Frontal cortex (tissue), 4 donors: Measurements from ENCODE around the gene EML1. TPM values are rescaled to one million over a fixed set of nuclear protein-coding genes. Genes with fewer than 3 reads are reported as not detected.

Experiments
- DNase-seq, 2 donors: peaks; one replicate each; pipeline ENCODE4 v3.0.0; 2012; ENCODE audit warnings: low spot score in 2 of 2
- FAIRE-seq: peaks from 2 replicates; lab custom pipeline; 2012; peaks lifted over from hg19 to GRCh38; lab: Jason Lieb, UNC
- total RNA-seq: library from RNA; depleted of rRNA; stranded (reverse); fragments of >200 nt; gene quantifications from one replicate; pipeline ENCODE4 v1.2.3, GENCODE V29; 2014
- donor health status: control.
- donor health status: control.
- donor health status: control.

Gene EML1
- total RNA-seq, 1 donor from 2014 or later, result 116 TPM

DNA sequence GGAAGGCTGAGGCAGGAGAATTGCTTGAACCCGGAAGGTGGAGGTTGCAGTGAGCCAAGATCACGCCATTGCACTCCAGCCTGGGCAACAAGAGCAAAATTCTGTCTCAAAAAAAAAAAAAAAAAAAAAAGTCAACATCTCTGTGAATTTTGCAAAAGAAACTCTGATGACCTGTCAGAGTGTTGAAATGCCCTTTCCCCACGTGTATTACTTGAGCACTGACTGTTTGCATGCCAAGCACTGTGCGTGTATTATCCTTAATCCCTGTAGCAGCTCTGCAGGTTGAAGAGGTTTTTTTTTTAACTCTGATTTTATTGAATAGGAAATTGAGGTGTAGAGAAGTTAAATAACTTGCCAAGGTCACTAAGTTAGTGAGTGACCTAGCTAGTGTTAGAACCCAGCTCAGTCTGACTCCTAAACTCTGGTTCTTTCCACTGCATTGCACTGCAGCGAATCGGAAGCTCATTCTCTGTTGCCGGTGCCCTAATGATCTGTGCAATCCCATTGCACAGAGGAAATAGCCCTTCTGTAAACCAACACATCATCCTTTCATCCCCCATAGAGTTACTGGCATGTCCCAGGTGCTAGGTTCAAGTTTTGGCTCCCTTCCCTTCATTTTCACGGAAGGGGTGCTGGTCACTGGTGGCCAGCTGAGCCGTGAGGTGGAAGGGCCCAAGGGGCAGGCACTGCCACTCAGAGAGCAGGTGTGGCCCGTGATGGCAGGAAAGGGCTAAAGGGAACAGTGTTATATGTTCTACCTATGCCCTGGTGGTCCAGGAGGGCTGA, 122.3 kb downstream of the EML1 start:
- DNase-seq (no peak), FAIRE-seq (no peak)

DNA sequence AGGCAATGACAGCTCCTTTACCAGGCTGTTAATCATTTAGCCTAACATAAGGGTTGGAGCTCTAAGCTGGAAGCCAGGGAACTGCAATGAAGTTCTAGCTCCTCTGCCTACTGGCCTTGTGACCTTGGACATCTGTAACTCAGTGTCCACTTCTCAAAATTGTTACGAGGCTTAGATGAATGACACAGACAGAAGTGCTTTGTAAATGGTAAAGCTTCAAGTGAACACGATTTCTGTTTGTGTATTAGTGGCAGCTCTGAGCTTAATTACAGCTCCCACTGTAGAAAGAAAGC, 122.8 kb downstream of the EML1 start:
- DNase-seq (no peak), FAIRE-seq (no peak)

DNA sequence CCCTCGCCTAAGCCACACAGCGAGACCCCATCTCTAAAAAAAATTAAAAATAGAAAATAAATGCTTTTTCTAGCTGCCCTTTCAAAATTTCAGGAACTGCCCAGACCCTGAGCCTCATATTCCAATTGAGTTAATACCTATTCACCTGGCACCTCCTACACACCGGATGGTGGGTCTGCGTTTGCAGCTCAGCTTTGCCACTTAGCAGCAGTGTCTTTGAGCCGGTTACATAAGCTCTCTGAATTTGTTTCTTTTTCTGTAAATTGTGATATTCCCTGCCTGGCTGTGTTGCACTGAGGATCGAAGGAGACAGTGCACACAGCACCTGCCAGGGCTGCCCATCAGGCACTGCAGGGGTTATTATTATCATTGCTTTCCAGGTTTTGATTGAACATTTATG, 125.6 kb downstream of the EML1 start:
- FAIRE-seq (no peak), DNase-seq (no peak)

GRCh38 chr14:99921425-99921824, 128.2 kb downstream of the EML1 start:
- FAIRE-seq (no peak), DNase-seq (no peak)

DNA sequence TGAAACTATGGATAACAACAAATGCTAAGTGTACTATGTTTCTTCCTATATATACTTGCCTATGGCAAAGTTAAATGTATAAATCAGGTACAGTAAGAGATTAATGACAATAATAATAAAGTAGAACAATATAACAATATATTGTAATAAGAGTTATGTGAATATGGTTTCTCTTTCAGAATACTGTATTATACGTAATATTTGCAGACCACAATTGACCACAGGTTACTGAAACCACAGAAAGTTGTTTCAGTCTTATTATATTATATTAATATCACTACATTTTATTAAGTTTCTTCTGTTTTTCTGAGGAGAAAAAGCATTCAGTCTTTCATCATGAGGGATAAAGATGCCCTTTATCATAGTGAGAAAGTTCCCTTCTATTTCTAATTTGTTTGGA, 131.2 kb downstream of the EML1 start:
- DNase-seq, result no peak
- FAIRE-seq, result no peak

GRCh38 chr14:99925471-99925870, 132.3 kb downstream of the EML1 start:
- DNase-seq (no peak), FAIRE-seq (no peak)

DNA sequence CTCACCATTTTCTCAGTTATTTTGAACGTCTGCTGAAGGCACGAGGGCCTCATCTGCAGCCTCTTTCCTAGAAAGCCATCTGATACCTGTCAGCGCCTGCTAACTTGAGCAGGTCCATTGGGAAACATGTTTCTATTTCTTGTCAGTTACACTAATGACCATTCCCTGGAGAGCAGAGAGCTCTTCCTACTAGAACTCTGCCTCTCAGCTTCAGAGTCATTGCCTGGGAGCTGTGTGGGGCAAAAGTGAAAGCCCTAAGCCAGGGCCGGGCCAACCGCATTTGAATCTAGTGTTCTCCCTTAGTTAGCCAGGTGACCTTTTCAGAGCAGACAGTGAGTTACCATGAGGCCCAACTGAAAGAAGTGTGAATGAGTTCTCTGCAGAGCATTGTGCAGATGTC, 135.8 kb downstream of the EML1 start:
- no peak for FAIRE-seq
- no peak for DNase-seq

DNA sequence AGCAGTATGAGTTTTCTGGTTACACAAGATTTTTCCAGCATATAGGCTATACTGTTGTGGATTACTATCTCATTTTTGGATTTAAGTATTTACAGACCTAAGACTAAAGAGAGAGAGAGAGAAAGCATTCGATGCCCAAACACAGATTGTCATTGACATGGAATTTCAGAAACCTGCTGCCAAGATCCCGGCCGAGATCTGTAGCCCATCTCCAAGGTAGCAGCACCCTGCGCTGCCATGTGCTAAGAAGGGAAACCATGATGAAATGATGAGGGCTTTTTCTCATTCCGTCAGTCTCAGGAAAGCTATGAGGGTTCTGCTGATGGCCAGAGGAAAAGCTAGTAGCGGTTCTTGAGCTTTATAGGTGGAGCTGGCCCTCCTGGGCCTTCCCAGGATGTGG, 136.4 kb downstream of the EML1 start:
- DNase-seq (no peak), FAIRE-seq (no peak)

GRCh38 chr14:99930420-99931274, 137.4 kb downstream of the EML1 start:
- FAIRE-seq (no peak), DNase-seq (no peak)

GRCh38 chr14:99931308-99931707, 138.1 kb downstream of the EML1 start:
- FAIRE-seq (no peak), DNase-seq (no peak)

DNA sequence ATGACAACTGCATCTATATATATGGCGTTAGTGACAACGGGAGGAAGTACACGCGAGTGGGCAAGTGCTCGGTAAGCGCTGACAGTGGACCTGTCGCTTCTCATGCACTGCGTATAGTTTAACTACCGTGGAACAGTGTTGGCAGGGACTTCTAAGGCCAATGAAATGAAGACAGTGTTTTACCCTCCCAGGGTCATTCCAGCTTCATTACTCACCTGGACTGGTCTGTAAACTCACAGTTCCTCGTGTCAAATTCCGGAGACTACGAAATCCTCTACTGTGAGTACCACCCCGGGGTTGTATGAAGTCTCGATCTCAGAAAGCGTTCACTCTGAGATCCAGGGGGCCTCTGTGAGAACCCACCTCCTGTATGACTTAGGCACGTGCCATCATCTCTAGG, 142.8 kb downstream of the EML1 start:
- FAIRE-seq, result no peak
- no peak for DNase-seq

DNA sequence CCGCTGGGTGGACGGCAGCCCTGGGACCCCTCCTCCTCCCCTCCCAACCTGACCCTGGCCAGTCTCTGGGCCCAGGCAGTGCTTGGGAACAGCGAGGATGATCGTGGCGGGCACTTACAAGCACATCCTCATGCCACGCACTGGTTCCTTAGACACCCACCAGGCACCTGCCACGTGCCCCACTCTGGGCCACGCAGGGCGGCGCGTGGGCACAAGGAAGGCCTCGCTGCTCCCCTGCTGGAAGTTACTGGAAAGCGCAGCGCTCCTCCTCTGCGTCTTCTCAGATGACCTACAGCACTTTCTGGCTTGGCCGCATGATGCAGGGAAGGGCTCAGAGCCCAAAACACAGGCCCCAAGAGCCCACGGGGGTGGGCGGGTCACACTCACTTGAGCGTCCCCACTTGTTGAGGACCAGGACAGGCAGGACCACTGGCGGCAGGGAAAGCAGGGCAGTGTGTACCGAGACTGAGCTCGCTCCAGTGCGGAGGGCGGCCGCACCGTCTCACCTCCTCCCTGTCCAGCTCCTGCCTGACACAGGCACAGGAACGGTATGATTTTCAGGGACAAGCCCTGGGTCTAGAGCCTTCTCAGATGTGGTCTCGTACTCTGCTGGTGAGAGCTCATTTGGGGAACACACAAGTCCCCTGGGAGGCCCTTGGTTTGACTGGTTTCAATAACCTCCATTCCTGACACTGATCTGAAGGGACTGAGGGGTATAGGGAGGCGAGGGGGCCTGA, 143.7 kb downstream of the EML1 start:
- FAIRE-seq (no peak), DNase-seq (no peak)

DNA sequence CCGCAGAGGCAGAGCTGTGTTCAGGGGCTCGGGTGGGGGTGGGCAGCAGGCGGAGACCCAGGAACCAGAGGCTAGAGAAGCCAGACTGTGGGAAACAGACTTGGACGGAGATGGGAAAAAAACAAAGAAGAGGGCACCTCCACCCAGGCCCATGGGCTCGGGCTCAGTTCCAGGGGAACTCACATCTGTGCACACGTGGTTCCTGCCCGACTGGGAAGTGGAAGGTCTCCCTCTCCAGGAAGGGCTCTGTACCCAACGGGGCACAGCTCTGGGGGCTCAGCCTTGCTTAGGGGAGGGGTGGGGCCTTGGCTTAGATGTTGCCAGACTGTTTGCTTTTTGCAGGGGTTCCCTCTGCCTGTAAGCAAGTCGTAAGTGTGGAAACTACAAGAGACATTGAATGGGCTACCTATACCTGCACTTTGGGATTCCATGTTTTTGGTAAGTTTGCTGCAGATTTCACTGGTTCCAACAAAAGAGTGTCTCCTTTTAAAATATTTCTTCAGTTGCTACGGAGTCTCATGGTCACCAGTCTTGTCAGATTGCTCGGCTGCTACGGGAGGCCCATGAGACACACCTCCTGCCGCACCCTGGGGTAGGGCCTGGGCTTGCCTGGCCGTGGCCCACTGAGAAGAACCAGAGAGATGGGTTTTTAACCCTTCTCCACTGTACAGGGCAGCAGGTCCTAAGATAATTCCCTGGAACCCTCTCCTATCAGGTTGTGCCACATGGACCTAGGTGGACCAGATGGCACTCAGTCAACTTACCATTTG, 144.4 kb downstream of the EML1 start:
- FAIRE-seq, result no peak
- DNase-seq, result no peak

DNA sequence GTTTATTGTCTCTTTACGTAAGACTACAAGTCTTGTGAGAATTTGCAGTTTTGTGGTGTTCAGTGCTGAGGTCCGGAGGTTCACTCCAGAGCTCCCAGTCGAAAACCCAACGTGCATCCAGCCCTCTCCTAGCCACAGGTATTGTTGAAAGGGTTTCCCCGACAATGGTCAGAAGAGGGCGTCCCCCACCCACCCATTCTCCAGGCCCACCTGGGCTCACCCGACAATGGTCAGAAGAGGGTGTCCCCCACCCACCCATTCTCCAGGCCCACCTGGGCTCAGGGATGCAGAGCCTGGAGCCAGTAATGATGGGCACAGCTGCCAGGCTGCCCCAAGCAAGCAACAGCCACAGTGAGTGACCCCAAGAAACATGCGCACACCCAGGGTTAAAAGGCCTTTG, 145.2 kb downstream of the EML1 start:
- DNase-seq, result no peak
- no peak for FAIRE-seq

GRCh38 chr14:99938896-99939295, 145.7 kb downstream of the EML1 start:
- no peak for FAIRE-seq

GRCh38 chr14:99939421-99939820, 146.2 kb downstream of the EML1 start:
- DNase-seq (no peak), FAIRE-seq (no peak)

More at GRCh38 chr14:99938896-99939295, 145.7 kb downstream of the EML1 start:
- no peak for DNase-seq

GRCh38 chr14:99940064-99940463, 146.9 kb downstream of the EML1 start:
- FAIRE-seq (no peak), DNase-seq (no peak)

- no peak for FAIRE-seq
- DNase-seq, result no peak
Observed at GRCh38 chr14:99941211-99941610, 148.0 kb downstream of the EML1 start.

DNA sequence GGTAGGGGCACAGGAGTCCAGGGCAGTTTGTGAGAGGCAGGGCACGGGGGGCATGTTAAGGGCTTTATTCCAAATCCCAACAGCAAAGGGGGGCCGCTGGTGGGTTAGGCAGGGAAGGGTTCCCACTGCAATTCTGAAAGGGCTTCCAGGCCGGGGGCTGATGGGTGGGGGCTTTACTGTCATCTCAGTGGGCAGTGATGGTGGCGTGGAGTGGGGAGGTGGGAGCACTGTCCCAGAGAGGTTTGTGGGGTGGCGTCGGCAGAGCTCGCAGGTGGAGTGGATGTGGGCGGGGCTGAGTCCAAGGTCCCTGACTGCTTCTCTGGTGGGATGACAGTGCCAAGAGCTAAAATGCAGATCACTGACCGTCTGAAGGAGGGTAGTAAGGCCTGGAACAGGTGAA, 150.4 kb downstream of the EML1 start:
- no peak for DNase-seq
- no peak for FAIRE-seq

DNA sequence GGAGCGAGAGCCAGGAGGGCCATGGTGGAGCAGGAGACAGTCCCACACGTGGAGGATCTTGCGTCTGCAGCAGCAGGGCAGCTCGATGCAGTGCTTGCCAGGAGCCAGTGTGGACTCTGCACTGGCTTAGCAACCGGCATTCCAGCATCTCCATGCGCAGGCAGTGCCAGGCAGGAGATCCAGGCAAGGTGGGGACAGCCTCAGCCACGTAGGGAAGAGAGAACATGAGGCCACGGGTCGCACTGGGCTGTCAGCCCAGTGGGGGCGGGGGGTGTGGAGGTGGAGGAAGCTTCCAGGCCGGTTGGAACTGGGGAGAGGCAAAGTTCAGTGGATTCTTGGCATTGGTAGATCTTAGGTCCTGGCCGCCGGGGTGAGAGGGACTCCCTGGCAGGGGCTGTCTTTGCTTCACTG, 151.0 kb downstream of the EML1 start:
- DNase-seq, result no peak

More for the DNA sequence above, 151.0 kb downstream of the EML1 start:
- FAIRE-seq, result no peak
